ENCODE results near the gene WASF3. TPM values are rescaled to one million over a fixed set of nuclear protein-coding genes. Genes with fewer than 3 reads are reported as not detected.

Gene WASF3
- total RNA-seq, 1 experiment from 2014 or later: 0.18 TPM

DNA sequence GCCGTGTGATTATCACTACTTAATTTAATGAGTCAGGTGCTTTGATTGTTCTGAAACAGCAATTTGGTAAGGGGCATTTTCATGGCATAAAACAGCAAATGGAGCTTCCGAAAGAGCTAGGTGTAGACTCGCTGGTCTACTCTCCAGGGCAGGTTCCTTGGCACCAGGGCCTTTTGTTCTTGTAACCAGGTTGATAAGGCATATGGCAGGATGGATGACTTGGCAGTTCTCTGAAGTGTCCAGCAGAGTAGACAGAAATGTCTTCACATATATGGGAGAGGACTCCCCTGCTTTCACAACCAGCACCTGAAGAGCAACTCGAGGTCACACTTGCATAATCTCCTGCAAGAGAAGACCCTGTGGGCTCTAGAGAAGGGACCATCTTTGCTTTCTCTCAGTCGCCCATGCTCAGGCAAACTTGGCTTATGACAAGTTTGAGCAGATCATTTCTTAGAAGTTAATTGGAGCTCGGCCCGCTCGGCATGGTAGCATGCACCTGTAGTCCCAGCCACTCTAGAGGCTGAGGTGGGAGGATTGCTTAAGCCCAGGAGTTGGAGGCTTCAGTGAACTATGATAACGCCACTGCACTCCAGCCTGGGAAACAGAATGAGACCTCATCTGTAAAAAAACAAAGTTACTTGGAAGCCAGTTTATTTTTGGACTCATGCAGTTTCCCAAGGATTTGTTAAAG, 23.3 kb upstream of the WASF3 start:
- no peak overlapping the region for H3K4me3 ChIP-seq
- no peaks in the 10 kb centered on the region for H3K36me3 ChIP-seq
- no peaks in the 10 kb centered on the region for H3K27me3 ChIP-seq (replicated peaks)
- no peaks in the 10 kb centered on the region for H3K9me3 ChIP-seq (replicated peaks)
- H3K27ac ChIP-seq: no peak overlapping the region
- H3K4me1 ChIP-seq (replicated peaks): no peaks in the 10 kb centered on the region
- no peak for DNase-seq (ENCODE audit: low read depth in 1 of 2, low spot score in 2 of 2)

- no peak overlapping the region for H3K27ac ChIP-seq
- DNase-seq (ENCODE audit: low read depth in 1 of 2, low spot score in 2 of 2): no peak
- H3K36me3 ChIP-seq: no peaks in the 10 kb centered on the region
- no peaks in the 10 kb centered on the region for H3K9me3 ChIP-seq (replicated peaks)
- no peaks in the 10 kb centered on the region for H3K27me3 ChIP-seq (replicated peaks)
- no peak overlapping the region for H3K4me3 ChIP-seq
- H3K4me1 ChIP-seq (replicated peaks): no peaks in the 10 kb centered on the region
These were observed 18.8 kb upstream of the WASF3 start for GRCh38 chr13:26538363-26539317.

DNA sequence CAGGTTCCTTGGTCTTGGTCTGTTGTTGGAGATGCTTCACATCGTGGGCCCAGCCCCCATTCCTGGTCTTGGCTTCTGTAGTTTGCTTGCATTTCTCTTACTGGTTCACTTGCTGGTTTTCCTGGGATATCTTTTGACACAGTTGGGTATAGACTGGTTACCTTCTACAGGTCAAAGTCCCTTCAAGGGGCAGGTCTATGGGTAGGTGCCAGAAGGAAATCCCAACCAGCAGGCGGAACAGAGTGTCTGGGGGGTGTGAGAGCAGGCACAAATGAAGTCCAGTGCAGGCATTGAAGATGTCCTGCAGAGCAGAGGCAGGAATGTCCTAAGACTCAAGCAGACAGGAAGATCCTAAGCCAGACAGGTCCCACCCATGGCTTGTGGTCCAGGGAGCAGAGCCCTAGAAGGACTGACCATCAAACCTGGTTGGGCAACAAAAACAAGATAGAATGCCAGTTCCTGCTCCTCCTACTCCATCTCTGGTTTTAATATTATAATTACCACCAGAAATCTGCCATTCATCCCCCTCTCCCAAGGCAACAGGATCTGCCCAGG, 17.7 kb upstream of the WASF3 start:
- H3K27me3 ChIP-seq (replicated peaks): no peaks in the 10 kb centered on the region

DNA sequence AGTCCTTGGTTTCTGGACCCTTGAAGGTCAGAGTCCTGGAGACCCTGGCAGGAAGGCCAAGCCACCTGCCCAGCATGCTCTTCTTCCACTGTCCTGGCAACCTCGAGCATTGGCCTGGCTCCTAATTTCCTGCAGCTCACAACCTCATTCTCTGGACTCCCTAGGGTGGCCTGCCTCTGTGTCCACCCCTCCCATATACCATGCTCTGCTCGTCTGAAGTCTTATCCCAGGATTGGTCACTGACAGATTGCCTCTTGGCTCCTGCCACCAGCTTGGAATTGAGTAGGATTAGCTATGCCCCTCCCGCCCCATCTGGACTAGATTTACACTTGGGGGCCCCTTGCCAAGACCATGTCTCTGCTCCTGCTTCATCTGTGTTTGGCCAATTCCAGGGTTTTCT, 17.1 kb upstream of the WASF3 start:
- H3K27me3 ChIP-seq (replicated peaks): no peaks in the 10 kb centered on the region
- H3K4me3 ChIP-seq: no peak overlapping the region
- H3K36me3 ChIP-seq: no peaks in the 10 kb centered on the region
- H3K27ac ChIP-seq: no peak overlapping the region
- no peaks in the 10 kb centered on the region for H3K4me1 ChIP-seq (replicated peaks)
- no peaks in the 10 kb centered on the region for H3K9me3 ChIP-seq (replicated peaks)
- no peak for DNase-seq (ENCODE audit: low read depth in 1 of 2, low spot score in 2 of 2)

More for the DNA sequence above, 17.7 kb upstream of the WASF3 start:
- Histone ChIP-seq H3K9me3 (replicated peaks) (no peaks in the 10 kb centered on the region), H3K27ac (no peak overlapping the region), H3K4me3 (no peak overlapping the region), H3K36me3 (no peaks in the 10 kb centered on the region), H3K4me1 (replicated peaks) (no peaks in the 10 kb centered on the region)
- DNase-seq (ENCODE audit: low read depth in 1 of 2, low spot score in 2 of 2): no peak

- Histone ChIP-seq H3K4me3 (no peak overlapping the region), H3K27me3 (replicated peaks) (no peaks in the 10 kb centered on the region), H3K36me3 (no peaks in the 10 kb centered on the region), H3K4me1 (replicated peaks) (no peaks in the 10 kb centered on the region), H3K27ac (no peak overlapping the region), H3K9me3 (replicated peaks) (no peaks in the 10 kb centered on the region)
- DNase-seq (ENCODE audit: low read depth in 1 of 2, low spot score in 2 of 2): no peak
These were observed 16.4 kb upstream of the WASF3 start for GRCh38 chr13:26541041-26541440.

DNA sequence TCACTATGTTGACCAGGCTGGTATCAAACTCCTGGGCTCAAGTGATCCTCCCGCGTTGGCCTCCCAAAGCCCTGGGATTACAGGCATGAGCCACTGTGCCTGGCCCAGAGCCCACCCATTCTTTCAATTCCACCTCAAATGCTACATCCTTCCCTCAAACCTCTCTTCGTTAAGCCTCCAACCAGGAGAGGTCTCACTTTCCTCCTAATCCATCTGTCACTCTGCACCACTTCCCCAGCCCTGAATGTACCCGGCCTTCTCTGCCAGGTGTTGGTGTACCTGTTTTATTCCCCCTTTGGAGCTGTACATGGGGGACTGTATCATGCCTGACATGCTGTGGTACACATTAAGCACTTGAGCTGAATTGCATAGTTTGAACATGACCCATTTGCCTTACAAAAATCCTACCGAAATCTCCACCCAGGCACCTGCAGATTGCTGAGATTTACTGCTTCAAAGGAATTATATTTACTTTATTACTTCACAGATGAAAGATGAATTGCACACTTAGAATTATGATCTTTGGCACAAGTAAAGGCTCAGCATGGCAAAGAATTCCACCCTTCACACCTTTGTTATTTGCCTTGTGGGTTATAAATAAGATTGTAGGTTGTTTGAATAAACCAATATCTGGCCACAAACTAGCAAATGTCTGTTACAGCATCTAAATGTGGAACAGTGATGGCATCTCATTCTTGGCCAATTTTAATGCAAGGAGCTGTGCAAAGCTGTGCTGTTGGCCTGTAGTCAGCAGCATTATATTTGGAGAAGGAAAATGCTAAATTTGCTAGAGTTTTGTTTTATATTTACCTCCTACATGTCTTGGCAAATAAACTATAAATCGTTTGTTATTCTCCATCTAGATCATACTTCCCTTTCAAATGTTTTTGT, 15.6 kb upstream of the WASF3 start:
- H3K27ac ChIP-seq: no peak overlapping the region
- H3K4me1 ChIP-seq (replicated peaks): no peaks in the 10 kb centered on the region
- H3K27me3 ChIP-seq (replicated peaks): no peaks in the 10 kb centered on the region
- H3K9me3 ChIP-seq (replicated peaks): no peaks in the 10 kb centered on the region
- DNase-seq (ENCODE audit: low read depth in 1 of 2, low spot score in 2 of 2): no peak
- H3K4me3 ChIP-seq: no peak overlapping the region
- H3K36me3 ChIP-seq: no peaks in the 10 kb centered on the region

DNA sequence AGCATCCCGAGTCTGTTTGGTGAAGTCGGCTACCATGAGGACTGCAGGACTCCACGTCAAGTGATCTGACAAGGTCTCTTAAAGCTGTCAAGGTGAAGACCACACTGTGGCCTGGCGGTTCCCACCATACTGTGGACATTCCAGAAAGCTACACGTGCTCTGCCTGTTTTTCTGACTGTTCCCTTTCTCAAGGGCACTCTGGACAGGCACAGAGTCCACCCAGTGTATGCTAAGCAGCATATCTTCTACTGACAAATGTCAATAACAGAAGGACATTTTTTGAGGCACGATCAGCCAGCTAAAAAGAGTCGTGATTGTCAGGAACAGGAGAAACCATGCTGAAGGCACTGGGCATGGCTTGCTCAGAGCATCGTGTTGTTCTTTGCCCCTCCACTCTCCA, 12.8 kb upstream of the WASF3 start:
- no peaks in the 10 kb centered on the region for H3K4me1 ChIP-seq (replicated peaks)
- no peak overlapping the region for H3K27ac ChIP-seq
- no peaks in the 10 kb centered on the region for H3K36me3 ChIP-seq
- H3K9me3 ChIP-seq (replicated peaks): no peaks in the 10 kb centered on the region
- no peaks in the 10 kb centered on the region for H3K27me3 ChIP-seq (replicated peaks)
- no peak for DNase-seq (ENCODE audit: low read depth in 1 of 2, low spot score in 2 of 2)
- H3K4me3 ChIP-seq: no peak overlapping the region

DNA sequence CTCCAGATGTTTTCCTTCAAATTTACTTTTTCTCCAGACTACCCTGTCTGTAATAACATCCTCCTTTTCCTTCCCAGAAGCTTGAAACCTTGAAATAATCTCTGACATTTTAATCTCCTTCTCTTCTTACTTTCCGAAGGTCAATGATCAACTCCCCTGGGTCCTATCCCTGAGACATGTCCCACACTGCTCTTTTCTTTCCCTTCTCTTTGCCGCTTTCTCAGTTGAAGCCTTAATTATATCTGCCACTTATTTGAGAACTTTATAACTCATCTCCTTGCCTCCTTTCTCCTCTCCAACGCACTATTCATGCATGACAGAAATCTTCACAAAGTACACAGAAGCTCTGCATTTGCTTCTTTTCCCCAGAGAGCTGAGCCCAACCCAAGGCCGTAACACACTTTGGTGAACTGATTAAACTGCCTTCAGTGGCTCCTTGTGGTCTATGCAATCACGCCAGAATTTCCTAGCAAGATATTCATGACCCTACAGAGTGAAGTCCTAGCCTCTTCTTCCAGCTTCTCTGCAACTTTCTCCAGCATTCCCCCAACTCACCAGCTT, 9.2 kb upstream of the WASF3 start:
- H3K27ac ChIP-seq: no peak overlapping the region
- no peaks in the 10 kb centered on the region for H3K27me3 ChIP-seq (replicated peaks)

GRCh38 chr13:26549713-26550112, 7.8 kb upstream of the WASF3 start:
- no peaks in the 10 kb centered on the region; the same call in 1 of the 2 replicates for H3K27me3 ChIP-seq (replicated peaks)
- no peak overlapping the region for H3K27ac ChIP-seq
- no peak overlapping the region for H3K4me3 ChIP-seq
- no peaks in the 10 kb centered on the region for H3K9me3 ChIP-seq (replicated peaks)
- DNase-seq (ENCODE audit: low read depth in 1 of 2, low spot score in 2 of 2): no peak
- H3K36me3 ChIP-seq: no peaks in the 10 kb centered on the region
- H3K4me1 ChIP-seq (replicated peaks): no peaks in the 10 kb centered on the region

More for the DNA sequence above, 9.2 kb upstream of the WASF3 start:
- no peaks in the 10 kb centered on the region for H3K36me3 ChIP-seq
- H3K9me3 ChIP-seq (replicated peaks): no peaks in the 10 kb centered on the region
- H3K4me1 ChIP-seq (replicated peaks): no peaks in the 10 kb centered on the region
- H3K4me3 ChIP-seq: no peak overlapping the region
- DNase-seq (ENCODE audit: low read depth in 1 of 2, low spot score in 2 of 2): no peak

DNA sequence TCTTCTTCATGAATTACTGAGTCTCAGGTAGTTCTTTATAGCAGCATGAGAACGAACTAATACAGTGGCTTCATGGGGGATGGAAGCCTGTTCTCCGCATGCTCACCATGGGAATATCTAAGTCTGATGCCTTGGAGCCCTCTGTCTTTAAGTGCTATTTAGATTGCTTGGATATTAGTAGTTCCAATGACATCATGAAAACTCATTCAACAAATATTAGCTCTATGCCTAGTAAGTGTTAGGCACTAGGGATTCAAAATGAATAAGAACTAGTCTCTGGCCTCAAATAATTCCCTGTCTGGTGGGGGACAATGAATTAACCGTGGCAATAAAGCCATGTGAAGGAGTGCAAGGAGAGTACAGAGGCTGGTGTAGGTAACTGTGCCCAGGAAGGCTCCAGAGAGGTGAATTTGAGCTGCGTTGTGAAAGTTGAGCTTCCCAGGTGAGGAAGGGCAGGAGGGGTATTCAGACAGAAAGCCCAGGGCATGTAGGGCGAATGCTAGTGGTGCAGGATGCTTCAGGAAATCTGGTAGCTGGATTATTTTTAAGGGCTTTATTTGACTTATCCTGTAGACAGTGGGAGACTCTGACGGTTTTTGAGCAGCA, 6.1 kb upstream of the WASF3 start:
- no peak for DNase-seq (ENCODE audit: low read depth in 1 of 2, low spot score in 2 of 2)
- no peaks in the 10 kb centered on the region for H3K9me3 ChIP-seq (replicated peaks)
- H3K27me3 ChIP-seq (replicated peaks): peaks cover 6% of the 10 kb centered on the region

DNA sequence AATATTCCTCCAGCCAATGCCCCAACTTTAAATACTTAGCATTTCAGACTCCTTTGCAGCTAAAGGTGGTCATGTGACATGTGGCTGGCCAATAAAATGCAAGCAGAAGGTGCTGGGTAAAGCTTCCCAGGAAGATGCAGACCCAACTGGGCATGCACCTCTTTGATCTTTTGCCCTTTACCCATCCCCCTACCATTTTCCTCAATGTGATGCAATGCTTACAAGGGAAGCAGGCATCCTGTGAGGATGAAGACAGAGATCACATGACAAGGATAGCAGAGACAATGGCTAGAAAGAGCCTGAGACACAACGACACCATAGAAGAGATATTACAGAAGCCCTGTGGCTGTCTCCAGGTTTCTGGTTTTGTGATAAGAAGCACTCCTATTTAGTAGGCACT, 2.1 kb upstream of the WASF3 start:
- no peaks in the 10 kb centered on the region for H3K36me3 ChIP-seq
- no peak overlapping the region for H3K4me3 ChIP-seq
- no peaks in the 10 kb centered on the region for H3K9me3 ChIP-seq (replicated peaks)
- H3K4me1 ChIP-seq (replicated peaks): peaks cover 12% of the 10 kb centered on the region
- H3K27ac ChIP-seq: no peak overlapping the region
- DNase-seq (ENCODE audit: low read depth in 1 of 2, low spot score in 2 of 2): no peak
- peaks cover 30% of the 10 kb centered on the region for H3K27me3 ChIP-seq (replicated peaks)

More for the DNA sequence above, 6.1 kb upstream of the WASF3 start:
- no peak overlapping the region for H3K4me3 ChIP-seq
- no peaks in the 10 kb centered on the region for H3K36me3 ChIP-seq
- H3K4me1 ChIP-seq (replicated peaks): no peaks in the 10 kb centered on the region
- H3K27ac ChIP-seq: no peak overlapping the region

- no peak for DNase-seq (ENCODE audit: low read depth in 1 of 2, low spot score in 2 of 2)
- Histone ChIP-seq H3K9me3 (replicated peaks) (no peaks in the 10 kb centered on the region), H3K27me3 (replicated peaks) (peaks cover 30% of the 10 kb centered on the region), H3K4me3 (peak overlapping the region; percentile 42; the same call in 1 of the 2 replicates), H3K27ac (no peak overlapping the region), H3K36me3 (no peaks in the 10 kb centered on the region), H3K4me1 (replicated peaks) (peaks cover 12% of the 10 kb centered on the region)
These were observed 461 bp upstream of the WASF3 start for GRCh38 chr13:26557051-26557392.

Data from SJSA1 (cell line).